VCaP (cell line): ENCODE results near the gene ZNF674.

ENCODE experiments used
- H3K27ac ChIP-seq: fragments of 450-650 bp; 2 replicates; pipeline ENCODE4 v1.5.1; 2017
- TF ChIP-seq, protein P1 (sequence below): fragments of 450-650 bp; conservative IDR thresholded peaks from 2 replicates; pipeline ENCODE4 v1.5.1; 2017; ENCODE audit warnings: mild to moderate bottlenecking, moderate library complexity

Gene ZNF674

DNA sequence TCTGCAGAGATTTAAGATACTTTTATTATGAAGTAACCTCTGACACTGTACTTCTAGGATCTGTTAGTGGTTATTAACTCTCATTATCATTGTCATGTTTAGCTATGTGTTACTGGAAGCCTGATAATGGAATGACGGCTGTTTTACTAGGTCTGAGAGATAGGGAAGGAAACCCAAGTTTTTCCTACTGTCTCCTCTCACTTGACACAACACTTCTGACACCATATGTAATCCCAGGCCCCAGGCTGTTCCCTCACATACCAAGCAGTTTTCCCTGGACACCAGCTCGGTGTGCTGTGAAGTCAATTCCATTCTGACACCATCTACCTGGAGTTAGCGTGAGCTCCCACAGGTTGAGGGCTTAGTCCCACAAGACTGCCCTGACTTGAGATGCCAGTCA is 85.6 kb downstream of the ZNF674 start:
- TF ChIP-seq, protein P1, sequence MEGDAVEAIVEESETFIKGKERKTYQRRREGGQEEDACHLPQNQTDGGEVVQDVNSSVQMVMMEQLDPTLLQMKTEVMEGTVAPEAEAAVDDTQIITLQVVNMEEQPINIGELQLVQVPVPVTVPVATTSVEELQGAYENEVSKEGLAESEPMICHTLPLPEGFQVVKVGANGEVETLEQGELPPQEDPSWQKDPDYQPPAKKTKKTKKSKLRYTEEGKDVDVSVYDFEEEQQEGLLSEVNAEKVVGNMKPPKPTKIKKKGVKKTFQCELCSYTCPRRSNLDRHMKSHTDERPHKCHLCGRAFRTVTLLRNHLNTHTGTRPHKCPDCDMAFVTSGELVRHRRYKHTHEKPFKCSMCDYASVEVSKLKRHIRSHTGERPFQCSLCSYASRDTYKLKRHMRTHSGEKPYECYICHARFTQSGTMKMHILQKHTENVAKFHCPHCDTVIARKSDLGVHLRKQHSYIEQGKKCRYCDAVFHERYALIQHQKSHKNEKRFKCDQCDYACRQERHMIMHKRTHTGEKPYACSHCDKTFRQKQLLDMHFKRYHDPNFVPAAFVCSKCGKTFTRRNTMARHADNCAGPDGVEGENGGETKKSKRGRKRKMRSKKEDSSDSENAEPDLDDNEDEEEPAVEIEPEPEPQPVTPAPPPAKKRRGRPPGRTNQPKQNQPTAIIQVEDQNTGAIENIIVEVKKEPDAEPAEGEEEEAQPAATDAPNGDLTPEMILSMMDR: no peak
- no peak overlapping the region for H3K27ac ChIP-seq

DNA sequence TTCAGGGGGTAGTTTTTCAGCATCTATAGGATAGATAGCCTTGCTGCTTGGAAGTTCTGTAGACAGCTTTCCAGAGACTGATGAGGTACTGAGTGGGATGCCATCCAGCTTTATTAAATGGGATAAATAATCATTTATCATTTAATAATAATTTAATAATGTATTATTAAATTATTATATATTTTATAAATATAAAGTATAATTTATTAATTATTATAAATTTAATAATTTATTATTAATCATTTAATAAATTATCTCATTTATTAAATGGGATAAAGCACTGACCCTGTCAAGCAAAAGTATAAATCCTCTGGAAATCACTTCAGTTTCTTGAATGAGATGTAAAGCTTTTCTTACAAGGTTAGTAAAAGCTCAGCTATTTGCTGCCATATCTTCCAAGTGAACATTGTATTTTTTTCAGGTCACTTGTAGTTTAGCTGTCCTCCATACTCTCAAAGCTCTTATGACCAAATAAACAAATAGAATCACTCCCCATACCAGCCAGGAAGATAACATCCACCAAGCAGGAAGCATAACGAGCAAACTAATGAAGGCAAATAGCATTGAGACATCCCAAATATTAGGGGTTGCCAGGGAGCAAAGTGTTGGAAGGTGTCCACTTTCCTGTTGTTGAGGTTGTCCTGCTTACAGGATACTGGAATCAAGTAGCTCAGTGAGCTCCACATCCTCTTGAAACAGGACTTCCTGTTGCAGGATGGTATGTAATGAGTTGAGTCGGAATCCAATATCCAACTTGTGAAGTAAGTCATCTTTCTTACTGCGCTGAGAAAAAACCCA is 88.9 kb downstream of the ZNF674 start:
- TF ChIP-seq, protein P1: no peak
- no peak overlapping the region for H3K27ac ChIP-seq
